Naive thymus-derived CD4-positive, alpha-beta T cell (primary cell): ENCODE measurements around the gene TIMP2. TPM values are rescaled to one million over a fixed set of nuclear protein-coding genes. Genes with fewer than 3 reads are reported as not detected.

Source experiments
- ATAC-seq: fragments of 150-1000 bp; cut with Tn5 transposase; 2 replicates; pipeline ENCODE4 v1.10.0; 2021; ENCODE audit warnings: mild to moderate bottlenecking, moderate library complexity
- CTCF ChIA-PET: fragments of 350-600 bp; sonication (Branson Sonifier 250); formaldehyde crosslinking; loops from one replicate; lab custom pipeline; 2021; ENCODE audit warnings: antibody characterized with exemption; lab: Charles Lee
- POLR2A ChIA-PET: fragments of 350-600 bp; sonication (Branson Sonifier 250); formaldehyde crosslinking; loops from one replicate; lab custom pipeline; 2021; ENCODE audit warnings: antibody characterized with exemption, inconsistent platforms; lab: Charles Lee
- DNase-seq, 9 donors: peaks; one replicate each; pipeline versions ENCODE4 v3.0.0 to v3.0.0-alpha.2; 2020 to 2022; ENCODE audit warnings: mixed read lengths in 1 of 9
- H3K27ac ChIP-seq: one replicate; pipeline ENCODE4 v1.7.0; 2013; ENCODE audit warnings: mild to moderate bottlenecking, low read depth, low read length, moderate library complexity
- H3K27me3 ChIP-seq, 2 donors: one replicate each; pipeline ENCODE4 v1.7.0; 2013; ENCODE audit warnings: low read length in 2 of 2, mild to moderate bottlenecking in 2 of 2, moderate library complexity in 2 of 2; ENCODE audit not compliant: control insufficient read depth in 2 of 2, insufficient read depth in 2 of 2
- H3K36me3 ChIP-seq, 3 experiments: 1 replicate in 2 of 3; 2 replicates in 1 of 3; pipeline ENCODE4 v1.7.0; 2013; ENCODE audit warnings: low read length in 3 of 3, mild to moderate bottlenecking in 3 of 3, moderate library complexity in 1 of 3; ENCODE audit not compliant: insufficient read depth in 3 of 3, control insufficient read depth in 2 of 3
- H3K4me1 ChIP-seq, 2 donors: one replicate each; pipeline ENCODE4 v1.7.0; 2013; ENCODE audit warnings: low read length in 2 of 2, mild to moderate bottlenecking in 2 of 2, moderate library complexity in 1 of 2; ENCODE audit not compliant: control insufficient read depth in 2 of 2, insufficient read depth in 2 of 2
- H3K4me3 ChIP-seq: 2 replicates; pipeline ENCODE4 v1.7.0; 2013; ENCODE audit warnings: mild to moderate bottlenecking, low read length
- H3K9me3 ChIP-seq, 3 experiments: 1 replicate in 2 of 3; 2 replicates in 1 of 3; pipeline ENCODE4 v1.7.0; 2013; ENCODE audit warnings: low read length in 3 of 3; ENCODE audit not compliant: control insufficient read depth in 2 of 3
- H3K27ac Mint-ChIP-seq, 9 donors: one replicate each; pipeline ENCODE4 v1.8.0; 2020 to 2022; ENCODE audit warnings: mixed read lengths in 9 of 9, mild to moderate bottlenecking in 8 of 9, moderate library complexity in 5 of 9, inconsistent platforms in 2 of 9
- H3K27me3 Mint-ChIP-seq, 5 donors: one replicate each; pipeline ENCODE4 v1.8.0; 2021 to 2022; ENCODE audit warnings: mixed read lengths in 5 of 5, mild to moderate bottlenecking in 1 of 5
- H3K36me3 Mint-ChIP-seq, 5 donors: one replicate each; pipeline ENCODE4 v1.8.0; 2020 to 2022; ENCODE audit warnings: mixed read lengths in 5 of 5, mild to moderate bottlenecking in 3 of 5, inconsistent platforms in 1 of 5
- H3K4me1 Mint-ChIP-seq, 7 donors: one replicate each; pipeline ENCODE4 v1.8.0; 2020 to 2022; ENCODE audit warnings: mixed read lengths in 7 of 7, mild to moderate bottlenecking in 3 of 7, inconsistent platforms in 1 of 7
- H3K4me3 Mint-ChIP-seq, 10 donors: one replicate each; pipeline ENCODE4 v1.8.0; 2020 to 2022; ENCODE audit warnings: mild to moderate bottlenecking in 10 of 10, mixed read lengths in 10 of 10, moderate library complexity in 6 of 10, inconsistent platforms in 2 of 10
- H3K9me3 Mint-ChIP-seq, 11 donors: one replicate each; pipeline ENCODE4 v1.8.0; 2020 to 2022; ENCODE audit warnings: mixed read lengths in 11 of 11, mild to moderate bottlenecking in 4 of 11, inconsistent platforms in 1 of 11, moderate library complexity in 1 of 11
- intact Hi-C, 2 donors: fragments of 100-400 bp; cut with micrococcal nuclease; formaldehyde crosslinking; loops; one replicate each; pipeline ENCODE4 v1.15.1; 2023
- polyA plus RNA-seq, 2 donors: library from polyadenylated mRNA; unstranded; fragments of 300-500 nt; fragmentation: Illumina TruSeq; gene quantifications; one replicate each; pipeline ENCODE4 v1.2.3, GENCODE V29; 2021
- total RNA-seq, 6 experiments: library from RNA in 5 of 6; stranded (reverse) in 5 of 6; gene quantifications; 1 replicate in 5 of 6; 2 replicates in 1 of 6; pipeline ENCODE4 v1.2.3 and lab custom pipeline; 2021 to 2026

TIMP2 gene, protein sequence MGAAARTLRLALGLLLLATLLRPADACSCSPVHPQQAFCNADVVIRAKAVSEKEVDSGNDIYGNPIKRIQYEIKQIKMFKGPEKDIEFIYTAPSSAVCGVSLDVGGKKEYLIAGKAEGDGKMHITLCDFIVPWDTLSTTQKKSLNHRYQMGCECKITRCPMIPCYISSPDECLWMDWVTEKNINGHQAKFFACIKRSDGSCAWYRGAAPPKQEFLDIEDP
- total RNA-seq = 10 to 100 TPM in 1 of 5 experiments, 1 to 10 TPM in 4; 1.2 to 46.1 (median 5.8) TPM
- under 1 TPM; 0.23 to 0.31 TPM for polyA plus RNA-seq
- total RNA-seq (lab: John Stamatoyannopoulos, UW) = 10.0 reads per million, percentile 35 among the genes with 10 or more reads in this experiment

GRCh38 chr17:78925234-78925633, at the start of gene TIMP2:
TIMP2 (minus strand) TSS chr17:78925387; CDS start chr17:78925088, 299 bp downstream.
- Histone ChIP-seq H3K27ac (peak within 1 kb of the TSS; percentile 32), H3K4me1 (peaks cover 0 to 7% of the 10 kb centered on the region in 2 donors), H3K27me3 (no peaks in the 10 kb centered on the region), H3K36me3 (no peaks in the 10 kb centered on the region), H3K4me3 (peak within 1 kb of the TSS; percentile 49), H3K9me3 (no peaks in the 10 kb centered on the region)
- POLR2A ChIA-PET = no interaction called here
- Mint-ChIP-seq H3K9me3 (no peaks in the 10 kb centered on the region), H3K36me3 (no peaks in the 10 kb centered on the region), H3K4me1 (peaks cover 7 to 19% (median 12%) of the 10 kb centered on the region in 7 donors), H3K27ac (peak within 1 kb of the TSS in 1 of 9 donors; percentile 3), H3K27me3 (peaks cover 0 to 48% (median 0%) of the 10 kb centered on the region in 5 donors), H3K4me3 (peak within 1 kb of the TSS; percentile 62 to 88 (median 80))
- DNase-seq (peak; percentile 54 to 78 (median 74)), ATAC-seq (peak; percentile 89)
- intact Hi-C loops = loop anchor here in 1 of 2 donors (1.0 to 5.0 kb wide), 4 partner anchors 34 to 85 kb away; partner anchors contain the start of gene USP36
- CTCF ChIA-PET = no interaction called here

DNA sequence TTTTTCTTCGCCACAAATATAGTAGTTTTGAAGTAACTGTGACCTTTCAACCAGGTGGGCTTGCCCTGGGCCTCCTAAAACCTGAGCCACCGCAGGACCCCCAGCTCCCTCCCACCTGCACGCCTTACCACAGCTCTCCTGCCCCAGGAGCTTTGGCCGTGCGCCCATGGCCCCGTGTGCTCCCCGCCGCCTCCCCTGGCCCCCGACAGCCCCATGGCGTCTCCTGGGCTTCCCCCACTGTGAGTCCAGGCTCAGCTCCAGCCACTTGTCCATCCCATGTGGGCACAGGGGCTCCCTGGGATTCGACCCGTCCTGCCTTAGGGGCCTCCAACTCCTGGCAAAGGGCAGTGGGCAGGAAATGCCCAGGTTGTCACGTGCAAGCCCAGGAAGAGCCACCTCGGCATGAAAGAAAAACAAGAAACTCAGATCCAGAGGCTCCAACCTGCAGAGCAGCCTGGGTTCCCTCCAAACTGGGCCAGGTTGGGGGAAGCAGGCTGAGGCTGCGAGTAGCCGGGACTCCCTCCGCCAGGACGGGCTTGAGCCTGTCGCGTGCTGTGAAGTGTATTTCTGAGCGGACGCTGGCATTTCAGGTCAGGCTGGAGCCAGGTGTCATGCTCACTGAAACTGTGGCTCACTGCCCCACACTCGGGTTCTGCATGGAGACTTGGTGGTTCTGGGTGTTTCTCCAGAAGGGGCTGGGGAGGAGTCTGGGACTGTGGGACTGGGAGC, 48.8 kb upstream of the TIMP2 start:
- peaks cover 17 to 36% (median 24%) of the 10 kb centered on the region in 7 donors for H3K4me1 Mint-ChIP-seq
- CTCF ChIA-PET = interaction anchor here (0.6 kb wide), 1 partner anchor 21 kb away, joined by 3 read pairs; no protein-coding TSS in a partner anchor
- no peaks in the 10 kb centered on the region for H3K9me3 Mint-ChIP-seq
- Histone ChIP-seq H3K27me3 (no peaks in the 10 kb centered on the region), H3K4me1 (peaks cover 0 to 23% of the 10 kb centered on the region in 2 donors), H3K36me3 (peaks cover 0 to 35% (median 0%) of the 10 kb centered on the region in 3 experiments), H3K9me3 (no peaks in the 10 kb centered on the region), H3K27ac (no peak overlapping the region), H3K4me3 (no peak overlapping the region)
- ATAC-seq = no peak
- intact Hi-C loops = loop anchor here in 1 of 2 donors (5.0 kb wide), 1 partner anchor 47 kb away; the partner anchor contains the start of gene TIMP2
- POLR2A ChIA-PET = no interaction called here
- H3K4me3 Mint-ChIP-seq = no peak overlapping the region
- no peak overlapping the region for H3K27ac Mint-ChIP-seq
- DNase-seq = no peak
- no peaks in the 10 kb centered on the region for H3K27me3 Mint-ChIP-seq
- peaks cover 0 to 5% (median 0%) of the 10 kb centered on the region in 5 donors for H3K36me3 Mint-ChIP-seq

DNA sequence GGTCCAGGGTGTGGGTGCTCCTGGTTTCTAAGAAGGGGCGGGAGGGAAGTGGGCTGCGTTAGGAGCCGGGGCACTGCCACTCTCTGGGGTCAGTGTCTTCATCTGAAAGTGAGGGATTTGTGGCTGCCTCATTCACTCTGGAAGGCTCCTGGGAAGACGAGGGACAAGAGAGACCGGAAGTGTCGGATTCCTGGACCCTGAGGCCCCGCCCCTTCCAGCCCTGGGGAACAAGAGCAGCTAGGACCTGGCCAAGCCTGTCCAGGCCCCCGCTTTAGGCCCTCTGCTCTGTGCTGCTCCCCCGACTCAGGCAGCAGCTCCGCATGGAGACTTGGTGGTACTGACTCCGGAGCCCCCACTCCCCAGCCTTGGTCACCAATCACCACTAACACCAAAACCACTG, 48.0 kb upstream of the TIMP2 start:
- no peaks in the 10 kb centered on the region for H3K9me3 Mint-ChIP-seq
- Histone ChIP-seq H3K27ac (no peak overlapping the region), H3K9me3 (no peaks in the 10 kb centered on the region), H3K4me3 (no peak overlapping the region), H3K36me3 (peaks cover 0 to 42% (median 0%) of the 10 kb centered on the region in 3 experiments), H3K27me3 (no peaks in the 10 kb centered on the region), H3K4me1 (peaks cover 0 to 18% of the 10 kb centered on the region in 2 donors)
- ChIA-PET POLR2A (no interaction called here), CTCF (no interaction called here)
- DNase-seq (no peak), ATAC-seq (no peak)
- no peak overlapping the region for H3K4me3 Mint-ChIP-seq
- intact Hi-C loops = loop anchor here in 1 of 2 donors (5.0 kb wide), 1 partner anchor 46 kb away; the partner anchor contains the start of gene TIMP2
- H3K4me1 Mint-ChIP-seq = peaks cover 17 to 34% (median 23%) of the 10 kb centered on the region in 7 donors
- no peak overlapping the region for H3K27ac Mint-ChIP-seq
- peaks cover 0 to 7% (median 0%) of the 10 kb centered on the region in 5 donors for H3K36me3 Mint-ChIP-seq
- H3K27me3 Mint-ChIP-seq = no peaks in the 10 kb centered on the region

GRCh38 chr17:78972507-78973105, 47.4 kb upstream of the TIMP2 start:
- peaks cover 0 to 42% (median 0%) of the 10 kb centered on the region in 3 experiments for H3K36me3 ChIP-seq
- Mint-ChIP-seq H3K27me3 (no peaks in the 10 kb centered on the region), H3K27ac (peak overlapping the region in 1 of 9 donors; percentile 30), H3K4me3 (no peak overlapping the region), H3K36me3 (peaks cover 0 to 9% (median 0%) of the 10 kb centered on the region in 5 donors), H3K4me1 (peaks cover 14 to 29% (median 18%) of the 10 kb centered on the region in 7 donors), H3K9me3 (no peaks in the 10 kb centered on the region)
- ATAC-seq (no peak), DNase-seq (no peak)
- intact Hi-C loops = loop anchor here in 1 of 2 donors (5.0 kb wide), 1 partner anchor 45 kb away; the partner anchor contains the start of gene TIMP2
- no peaks in the 10 kb centered on the region for H3K9me3 ChIP-seq
- no peak overlapping the region for H3K27ac ChIP-seq
- H3K4me1 ChIP-seq = peaks cover 0 to 12% of the 10 kb centered on the region in 2 donors
- H3K4me3 ChIP-seq = no peak overlapping the region
- POLR2A ChIA-PET = interaction anchor here (0.6 kb wide), 1 partner anchor 242 kb away, joined by 4 read pairs; no protein-coding TSS in a partner anchor
- H3K27me3 ChIP-seq = no peaks in the 10 kb centered on the region
- CTCF ChIA-PET = interaction anchor here (1.2 to 2.8 kb wide), 3 partner anchors 9 to 109 kb away, joined by 3 to 25 read pairs (median 8); no protein-coding TSS in a partner anchor

GRCh38 chr17:78971756-78972506, 46.7 kb upstream of the TIMP2 start:
- Histone ChIP-seq H3K27me3 (no peaks in the 10 kb centered on the region), H3K9me3 (no peaks in the 10 kb centered on the region), H3K36me3 (peaks cover 0 to 42% (median 0%) of the 10 kb centered on the region in 3 experiments), H3K4me3 (no peak overlapping the region), H3K4me1 (peaks cover 0 to 6% of the 10 kb centered on the region in 2 donors), H3K27ac (no peak overlapping the region)
- H3K36me3 Mint-ChIP-seq = peaks cover 0 to 9% (median 0%) of the 10 kb centered on the region in 5 donors
- no peak for DNase-seq
- peaks cover 9 to 23% (median 11%) of the 10 kb centered on the region in 7 donors for H3K4me1 Mint-ChIP-seq
- no peak for ATAC-seq
- POLR2A ChIA-PET = interaction anchor here (0.6 to 1.6 kb wide), 3 partner anchors 106 to 241 kb away, joined by 4 to 5 read pairs (median 4); no protein-coding TSS in a partner anchor
- intact Hi-C loops = loop anchor here (1.0 to 5.0 kb wide), 2 partner anchors 45 to 107 kb away; partner anchors contain the start of gene TIMP2 (in 1 of the 2)
- CTCF ChIA-PET = interaction anchor here (0.5 to 2.8 kb wide), 9 partner anchors 8 to 475 kb away, joined by 3 to 25 read pairs (median 5); partner anchors contain the start of gene LGALS3BP
- no peak overlapping the region for H3K4me3 Mint-ChIP-seq
- H3K27ac Mint-ChIP-seq = peak overlapping the region in 3 of 9 donors; percentile 25 to 75 (median 66)
- no peaks in the 10 kb centered on the region for H3K9me3 Mint-ChIP-seq
- H3K27me3 Mint-ChIP-seq = no peaks in the 10 kb centered on the region
